ENCODE measurements around the gene DSCAM.

DNA sequence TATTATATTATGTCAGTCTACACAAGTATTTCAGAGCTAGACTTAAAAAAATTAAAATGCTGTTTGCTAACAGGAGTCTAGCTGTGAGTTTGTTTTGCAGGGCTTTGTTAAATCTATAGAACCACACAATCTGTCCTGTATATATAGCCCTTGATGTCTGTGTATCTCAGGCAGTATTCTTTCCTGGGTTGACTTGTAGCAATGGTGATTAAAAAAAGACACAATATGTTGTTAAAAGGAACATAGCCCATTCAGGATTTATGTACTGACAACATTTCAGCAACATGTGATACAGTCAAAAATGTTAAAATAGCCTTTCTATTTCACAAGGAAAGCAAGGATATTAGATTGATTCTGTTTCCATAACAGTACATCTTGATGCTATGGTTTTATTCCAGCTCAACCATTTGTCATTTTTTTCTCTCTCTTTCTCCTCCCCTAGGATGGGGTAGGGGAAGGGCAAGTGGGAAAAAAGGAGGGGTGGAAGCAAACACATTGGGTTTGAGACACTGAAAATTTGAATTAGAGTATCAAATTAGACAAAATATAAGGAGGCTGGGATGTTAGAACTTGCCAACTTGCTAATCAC, 139.2 kb downstream of the DSCAM start:
- TF ChIP-seq, protein P1, sequence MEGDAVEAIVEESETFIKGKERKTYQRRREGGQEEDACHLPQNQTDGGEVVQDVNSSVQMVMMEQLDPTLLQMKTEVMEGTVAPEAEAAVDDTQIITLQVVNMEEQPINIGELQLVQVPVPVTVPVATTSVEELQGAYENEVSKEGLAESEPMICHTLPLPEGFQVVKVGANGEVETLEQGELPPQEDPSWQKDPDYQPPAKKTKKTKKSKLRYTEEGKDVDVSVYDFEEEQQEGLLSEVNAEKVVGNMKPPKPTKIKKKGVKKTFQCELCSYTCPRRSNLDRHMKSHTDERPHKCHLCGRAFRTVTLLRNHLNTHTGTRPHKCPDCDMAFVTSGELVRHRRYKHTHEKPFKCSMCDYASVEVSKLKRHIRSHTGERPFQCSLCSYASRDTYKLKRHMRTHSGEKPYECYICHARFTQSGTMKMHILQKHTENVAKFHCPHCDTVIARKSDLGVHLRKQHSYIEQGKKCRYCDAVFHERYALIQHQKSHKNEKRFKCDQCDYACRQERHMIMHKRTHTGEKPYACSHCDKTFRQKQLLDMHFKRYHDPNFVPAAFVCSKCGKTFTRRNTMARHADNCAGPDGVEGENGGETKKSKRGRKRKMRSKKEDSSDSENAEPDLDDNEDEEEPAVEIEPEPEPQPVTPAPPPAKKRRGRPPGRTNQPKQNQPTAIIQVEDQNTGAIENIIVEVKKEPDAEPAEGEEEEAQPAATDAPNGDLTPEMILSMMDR (IDR thresholded peaks at IDR 0.05): no peak
- TF ChIP-seq POLR2A (IDR thresholded peaks at IDR 0.05): no peak

Measured in uterus (tissue), 2 donors.